Subcutaneous abdominal adipose tissue (tissue), 5 donors: ENCODE data around the gene RANGAP1.
"Not testable (repeated sequence)": the region's sequence is repeated elsewhere in the genome, so short reads cannot be mapped to it uniquely, and the experiment has no call there.

Experiments
- H3K27ac ChIP-seq: one replicate; pipeline ENCODE4 v1.7.0; 2013; ENCODE audit warnings: low read depth, mild to moderate bottlenecking, inconsistent platforms, low read length, moderate library complexity
- H3K27me3 ChIP-seq, 5 donors: one replicate each; pipeline ENCODE4 v1.7.0; 2013; ENCODE audit warnings: low read length in 5 of 5, inconsistent platforms in 1 of 5; ENCODE audit not compliant: control insufficient read depth in 5 of 5, insufficient read depth in 4 of 5
- H3K36me3 ChIP-seq, 5 donors: one replicate each; pipeline ENCODE4 v1.7.0; 2013; ENCODE audit warnings: low read length in 5 of 5; ENCODE audit not compliant: control insufficient read depth in 5 of 5, insufficient read depth in 5 of 5
- H3K4me1 ChIP-seq, 5 donors: one replicate each; pipeline ENCODE4 v1.7.0; 2013; ENCODE audit warnings: low read length in 5 of 5, mild to moderate bottlenecking in 3 of 5, moderate library complexity in 1 of 5; ENCODE audit not compliant: control insufficient read depth in 5 of 5, insufficient read depth in 5 of 5
- H3K4me3 ChIP-seq, 5 donors: one replicate each; pipeline ENCODE4 v1.7.0; 2013; ENCODE audit warnings: low read length in 5 of 5, low read depth in 1 of 5
- H3K9ac ChIP-seq, 5 donors: one replicate each; pipeline ENCODE4 v1.7.0; 2013; ENCODE audit warnings: low read length in 5 of 5, mild to moderate bottlenecking in 4 of 5, moderate library complexity in 3 of 5
- H3K9me3 ChIP-seq, 5 donors: one replicate each; pipeline ENCODE4 v1.7.0; 2013; ENCODE audit warnings: low read length in 5 of 5; ENCODE audit not compliant: control insufficient read depth in 5 of 5
- donor health status: healthy.
- donor health status: healthy.
- donor health status: healthy.
- donor health status: healthy.
- donor health status: healthy.

The RANGAP1 gene

DNA sequence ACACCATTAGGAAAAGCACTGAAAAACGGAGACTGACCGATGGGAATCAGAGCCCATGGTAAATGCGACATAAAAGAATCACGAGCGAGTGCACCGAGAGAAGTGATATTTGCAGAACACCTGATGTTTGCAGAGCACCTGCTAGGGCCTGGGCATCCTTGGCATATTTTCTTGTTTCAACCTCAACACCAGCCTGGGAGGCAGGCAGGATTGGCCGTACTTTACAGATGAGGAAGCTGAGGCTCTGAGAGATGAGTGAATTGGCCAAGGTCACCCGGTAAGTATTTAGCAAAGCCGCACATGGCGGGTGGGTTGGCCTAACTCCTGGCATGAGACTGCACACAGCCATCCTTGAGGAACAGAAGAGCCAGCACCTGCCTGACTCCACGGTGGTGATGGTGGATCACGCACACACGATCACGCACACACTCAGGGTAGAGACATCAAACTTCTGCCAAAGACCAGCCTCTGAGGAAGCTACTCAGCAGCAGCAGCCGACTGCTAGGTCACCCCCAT lies 23.7 kb downstream of the RANGAP1 start:
- Histone ChIP-seq H3K9ac (no peak overlapping the region), H3K27ac (no peak overlapping the region), H3K4me1 (no peaks in the 10 kb centered on the region), H3K27me3 (no peaks in the 10 kb centered on the region), H3K36me3 (peaks cover 0 to 88% (median 76%) of the 10 kb centered on the region in 5 donors), H3K9me3 (no peaks in the 10 kb centered on the region), H3K4me3 (no peak overlapping the region)

DNA sequence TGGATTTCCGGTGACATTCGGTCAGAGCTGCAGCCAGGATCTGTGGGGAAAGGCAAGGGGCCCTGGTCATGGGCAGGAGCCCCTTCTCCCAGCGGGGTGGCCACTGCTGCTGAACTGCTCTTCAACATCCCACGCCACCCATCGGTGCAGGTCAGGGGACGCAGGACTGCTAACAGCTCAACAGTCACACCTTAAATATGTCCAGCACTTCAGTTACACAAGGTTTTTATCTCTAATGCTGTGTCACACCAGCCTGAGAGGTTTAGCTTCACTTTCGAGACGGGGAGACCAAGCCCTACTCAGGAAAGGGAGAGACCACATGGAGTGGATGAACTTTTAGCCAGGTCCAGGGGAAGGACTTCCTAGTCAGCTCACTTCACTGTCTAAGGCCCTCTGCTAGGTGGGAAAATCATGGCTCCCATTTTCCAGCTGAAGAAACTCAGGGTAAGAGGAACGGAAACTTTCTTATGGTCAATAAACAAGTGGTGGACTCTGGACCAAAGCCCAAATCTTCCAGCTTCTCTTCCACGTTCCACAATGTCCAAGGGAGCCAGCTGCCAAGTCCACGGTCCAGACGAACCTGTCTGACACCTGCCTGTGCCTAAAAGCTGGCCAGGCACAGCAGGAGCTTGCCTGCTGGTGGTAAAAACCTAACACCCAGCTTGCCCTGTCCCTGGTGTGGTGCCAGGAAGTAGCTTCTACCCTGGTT lies 24.3 kb downstream of the RANGAP1 start:
- H3K9ac ChIP-seq = no peak overlapping the region
- no peaks in the 10 kb centered on the region for H3K27me3 ChIP-seq
- no peaks in the 10 kb centered on the region for H3K4me1 ChIP-seq
- no peak overlapping the region for H3K27ac ChIP-seq
- H3K9me3 ChIP-seq = no peaks in the 10 kb centered on the region
- peaks cover 0 to 88% (median 77%) of the 10 kb centered on the region in 5 donors for H3K36me3 ChIP-seq
- no peak overlapping the region for H3K4me3 ChIP-seq

GRCh38 chr22:41260871-41261270 lies 25.1 kb downstream of the RANGAP1 start:
- H3K9ac ChIP-seq = no peak overlapping the region
- H3K27ac ChIP-seq = no peak overlapping the region

DNA sequence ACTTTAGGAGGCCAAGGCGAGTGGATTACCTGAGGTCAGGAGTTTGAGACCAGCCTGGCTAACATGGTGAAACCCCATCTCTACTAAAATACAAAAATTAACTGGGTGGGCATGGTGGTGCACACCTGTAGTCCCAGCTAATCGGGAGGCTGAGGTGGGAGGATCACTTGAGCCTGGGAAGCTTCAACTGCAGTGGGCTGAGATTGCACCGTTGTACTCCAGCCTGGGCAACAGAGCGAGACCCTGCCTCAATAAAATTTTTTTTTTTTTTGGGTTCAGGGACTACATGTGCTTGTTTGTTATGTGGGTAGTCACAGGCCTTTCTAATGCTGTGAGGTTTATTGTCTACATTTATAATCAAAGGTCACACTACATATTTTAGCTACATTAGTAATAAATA lies 26.2 kb downstream of the RANGAP1 start:
- not testable (repeated sequence) for H3K9ac ChIP-seq, H3K4me3 ChIP-seq, H3K4me1 ChIP-seq, H3K27ac ChIP-seq, H3K27me3 ChIP-seq, H3K9me3 ChIP-seq
- peaks cover 0 to 91% (median 78%) of the 10 kb centered on the region in 5 donors for H3K36me3 ChIP-seq

More at GRCh38 chr22:41260871-41261270, 25.1 kb downstream of the RANGAP1 start:
- Histone ChIP-seq H3K9me3 (no peaks in the 10 kb centered on the region), H3K36me3 (peaks cover 0 to 91% (median 78%) of the 10 kb centered on the region in 5 donors), H3K4me3 (no peak overlapping the region), H3K4me1 (no peaks in the 10 kb centered on the region), H3K27me3 (no peaks in the 10 kb centered on the region)

- H3K27ac ChIP-seq = no peak overlapping the region
- H3K9ac ChIP-seq = no peak overlapping the region
- no peaks in the 10 kb centered on the region for H3K27me3 ChIP-seq
- no peak overlapping the region for H3K4me3 ChIP-seq
- H3K4me1 ChIP-seq = peaks cover 0 to 2% (median 0%) of the 10 kb centered on the region in 5 donors
- H3K9me3 ChIP-seq = no peaks in the 10 kb centered on the region
- peaks cover 0 to 90% (median 74%) of the 10 kb centered on the region in 5 donors for H3K36me3 ChIP-seq
Observed at GRCh38 chr22:41257696-41258095, 28.3 kb downstream of the RANGAP1 start.

DNA sequence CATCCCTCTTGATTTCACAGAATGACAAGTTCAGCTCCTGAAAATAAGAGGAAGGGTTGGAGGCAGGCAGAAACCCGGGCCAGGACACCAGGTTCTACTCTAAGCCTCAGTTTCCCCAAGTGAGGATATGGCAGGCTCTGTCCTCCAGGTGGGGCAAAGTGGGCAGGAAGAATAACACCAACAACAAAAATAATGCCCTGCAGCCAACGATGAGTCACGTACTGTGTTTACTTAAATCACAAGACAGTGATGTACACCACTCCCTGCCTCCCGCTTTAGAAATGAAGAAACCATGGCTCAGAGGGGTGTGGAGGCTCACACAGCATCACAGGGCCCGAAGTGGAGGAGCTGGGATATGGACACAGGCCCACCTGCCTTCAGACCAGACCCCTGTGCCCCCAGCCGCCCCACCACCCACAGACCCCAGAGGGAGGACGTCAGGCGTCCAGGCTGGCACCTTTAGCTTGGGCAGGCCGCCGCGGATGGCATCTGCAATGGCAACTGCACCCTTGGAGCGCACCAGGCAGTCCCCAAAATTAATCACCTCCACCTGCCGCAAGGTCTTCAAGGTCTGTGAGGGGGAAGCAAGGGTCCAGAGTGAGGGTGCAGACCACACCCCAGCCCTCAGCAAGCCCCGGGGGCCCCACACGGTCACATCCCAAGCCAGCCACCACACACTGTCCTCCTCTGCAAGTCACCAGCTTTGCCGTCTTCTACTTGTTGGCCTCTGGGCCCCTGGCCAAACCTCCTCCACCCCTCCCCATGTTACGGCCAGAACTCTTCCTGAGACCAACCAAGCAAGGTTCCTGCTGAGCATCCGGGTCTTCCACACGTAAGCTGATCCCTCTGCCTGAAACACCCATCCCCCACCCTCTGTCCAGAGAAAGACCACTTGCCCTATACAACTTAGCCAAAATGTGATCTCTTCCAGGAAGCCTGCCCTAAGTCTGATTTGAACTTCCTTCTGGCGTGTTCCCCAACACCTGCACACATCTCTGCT lies 29.4 kb downstream of the RANGAP1 start:
- no peak overlapping the region for H3K27ac ChIP-seq
- peaks cover 0 to 88% (median 70%) of the 10 kb centered on the region in 5 donors for H3K36me3 ChIP-seq
- H3K9ac ChIP-seq = no peak overlapping the region
- peaks cover 0 to 7% (median 0%) of the 10 kb centered on the region in 5 donors for H3K4me1 ChIP-seq
- H3K27me3 ChIP-seq = no peaks in the 10 kb centered on the region
- H3K9me3 ChIP-seq = no peaks in the 10 kb centered on the region
- H3K4me3 ChIP-seq = no peak overlapping the region

- Histone ChIP-seq H3K36me3 (peaks cover 0 to 93% (median 79%) of the 10 kb centered on the region in 5 donors), H3K27me3 (no peaks in the 10 kb centered on the region)
Observed at GRCh38 chr22:41254230-41254629, 31.8 kb downstream of the RANGAP1 start.

GRCh38 chr22:41252365-41252764 lies 33.6 kb downstream of the RANGAP1 start:
- H3K4me1 ChIP-seq = peaks cover 0 to 23% (median 18%) of the 10 kb centered on the region in 5 donors
- no peak overlapping the region for H3K9ac ChIP-seq
- no peaks in the 10 kb centered on the region for H3K27me3 ChIP-seq
- H3K4me3 ChIP-seq = no peak overlapping the region
- H3K27ac ChIP-seq = no peak overlapping the region
- no peaks in the 10 kb centered on the region for H3K9me3 ChIP-seq
- H3K36me3 ChIP-seq = peaks cover 0 to 93% (median 81%) of the 10 kb centered on the region in 5 donors

More at GRCh38 chr22:41254230-41254629, 31.8 kb downstream of the RANGAP1 start:
- H3K27ac ChIP-seq = no peak overlapping the region
- no peak overlapping the region for H3K4me3 ChIP-seq
- H3K9me3 ChIP-seq = no peaks in the 10 kb centered on the region
- H3K4me1 ChIP-seq = peaks cover 0 to 7% (median 0%) of the 10 kb centered on the region in 5 donors
- no peak overlapping the region for H3K9ac ChIP-seq

GRCh38 chr22:41250127-41250526 lies 35.9 kb downstream of the RANGAP1 start:
- Histone ChIP-seq H3K27me3 (no peaks in the 10 kb centered on the region), H3K9me3 (no peaks in the 10 kb centered on the region), H3K27ac (no peak overlapping the region), H3K4me1 (peaks cover 0 to 25% (median 19%) of the 10 kb centered on the region in 5 donors), H3K9ac (no peak overlapping the region), H3K36me3 (peaks cover 0 to 91% (median 72%) of the 10 kb centered on the region in 5 donors), H3K4me3 (no peak overlapping the region)
